HepG2 (cell line): Measurements from ENCODE around the gene KCNJ1. TPM values are rescaled to one million over a fixed set of nuclear protein-coding genes. Genes with fewer than 3 reads are reported as not detected.

Experiments
- ATAC-seq: fragments of 200-7000 bp; cut with Tn5 transposase; 3 replicates; pipeline ENCODE4 v1.9.1; 2020; ENCODE audit warnings: mild to moderate bottlenecking, moderate library complexity
- BruUV-seq: library from RNA; stranded (reverse); fragments of 400-500 nt; replicated peaks from 2 replicates; lab custom pipeline; 2021; lab: Mats Ljungman, UMichigan
- CTCF ChIA-PET: fragments of 300-600 bp; formaldehyde crosslinking; extraction: SDS; loops from one replicate; lab custom pipeline; 2021; ENCODE audit warnings: low total read pairs, inconsistent platforms, low intra/inter-chr PET ratio; lab: Yijun Ruan, JAX
- POLR2A ChIA-PET: fragments of 350-600 bp; sonication (Branson Sonifier 250); formaldehyde crosslinking; loops from one replicate; lab custom pipeline; 2020; ENCODE audit warnings: antibody characterized with exemption, inconsistent platforms; lab: Yijun Ruan, JAX
- DNase-seq: peaks from one replicate; pipeline ENCODE4 v3.0.0-alpha.2; 2015; ENCODE audit warnings: low spot score
- FAIRE-seq: peaks from 3 replicates; lab custom pipeline; 2011; peaks lifted over from hg19 to GRCh38; lab: Jason Lieb, UNC
- H2AFZ ChIP-seq: one replicate; pipeline ENCODE4 v1.6.1; 2011; ENCODE audit warnings: low read length, inconsistent platforms
- H3K27ac ChIP-seq: fragments of 300-600 bp; 3 replicates; pipeline ENCODE4 v1.8.0; 2011; ENCODE audit warnings: mixed run types, mild to moderate bottlenecking, mixed read lengths, low read length, inconsistent platforms; ENCODE audit not compliant: insufficient read depth; ENCODE audit errors: extremely low read length
- H3K27me3 ChIP-seq, 2 experiments: fragments of 200-600 bp in 1 of 2; 2 replicates in 1 of 2; 3 replicates in 1 of 2; pipeline versions ENCODE4 v1.6.0 to v1.8.0; 2011; ENCODE audit warnings: low read length in 2 of 2, mild to moderate bottlenecking in 2 of 2, moderate library complexity in 2 of 2, inconsistent platforms in 1 of 2; ENCODE audit not compliant: insufficient read depth in 2 of 2, control insufficient read depth in 1 of 2
- H3K36me3 ChIP-seq, 2 experiments: fragments of 200-600 bp in 1 of 2; replicated peaks in 1 of 2; 2 replicates in 1 of 2; 3 replicates in 1 of 2; pipeline versions ENCODE4 v1.5.1 to v1.8.0; 2011; ENCODE audit warnings: low read length in 2 of 2, inconsistent platforms in 1 of 2; ENCODE audit not compliant: insufficient read depth in 2 of 2, control insufficient read depth in 1 of 2
- H3K4me1 ChIP-seq: 2 replicates; pipeline ENCODE4 v1.5.1; 2012; ENCODE audit warnings: low read length, inconsistent platforms; ENCODE audit not compliant: insufficient read depth
- H3K4me2 ChIP-seq: 2 replicates; pipeline ENCODE4 v1.6.0; 2011; ENCODE audit warnings: low read depth, low read length, inconsistent platforms
- H3K4me3 ChIP-seq, 3 experiments: fragments of 200-600 bp in 1 of 3; sonication (generic), shearing (Covaris generic) in 1 of 3; replicated peaks in 1 of 3; 2 replicates each; pipeline ENCODE4 v1.5.1; 2011 to 2016; ENCODE audit warnings: low read length in 3 of 3, inconsistent platforms in 2 of 3, low read depth in 2 of 3, mild to moderate bottlenecking in 2 of 3, control low read depth in 1 of 3, mixed read lengths in 1 of 3; ENCODE audit not compliant: insufficient read depth in 1 of 3
- H3K79me2 ChIP-seq: one replicate; pipeline ENCODE4 v1.6.1; 2011; ENCODE audit warnings: low read length, inconsistent platforms; ENCODE audit not compliant: insufficient read depth
- H3K9ac ChIP-seq: 2 replicates; pipeline ENCODE4 v1.6.0; 2011; ENCODE audit warnings: mild to moderate bottlenecking, low read depth, low read length, inconsistent platforms; ENCODE audit not compliant: insufficient read depth
- H3K9me3 ChIP-seq: 2 replicates; pipeline ENCODE4 v1.5.1; 2012; ENCODE audit warnings: mild to moderate bottlenecking, low read length
- H4K20me1 ChIP-seq: 2 replicates; pipeline ENCODE4 v1.6.0; 2011; ENCODE audit warnings: inconsistent platforms, mild to moderate bottlenecking, low read length, moderate library complexity; ENCODE audit not compliant: insufficient read depth
- DPF2 ChIP-seq: sonication (generic); formaldehyde crosslinking; IDR thresholded peaks from 2 replicates; pipeline ENCODE4 v1.4.0; 2020; ENCODE audit warnings: mild to moderate bottlenecking, low read depth, missing genetic modification reagents, borderline replicate concordance
- FOXA3 ChIP-seq: IDR thresholded peaks from 2 replicates; pipeline ENCODE4 v1.6.1; 2016; ENCODE audit warnings: missing genetic modification reagents, missing compliant biosample characterization
- HNRNPL ChIP-seq: fragments of 200-400 bp; formaldehyde crosslinking; IDR thresholded peaks from 2 replicates; pipeline ENCODE4 v1.6.1; 2017; ENCODE audit warnings: mild to moderate bottlenecking, low read depth, low read length
- HOXA7 ChIP-seq: sonication (generic); formaldehyde crosslinking; IDR thresholded peaks from 2 replicates; pipeline ENCODE4 v1.8.1; 2022; ENCODE audit warnings: mild to moderate bottlenecking, missing genetic modification reagents, moderate library complexity
- HOXA9 ChIP-seq: sonication (generic); formaldehyde crosslinking; IDR thresholded peaks from 2 replicates; pipeline ENCODE4 v1.8.1; 2022; ENCODE audit warnings: missing genetic modification reagents, mild to moderate bottlenecking, moderate library complexity, borderline replicate concordance
- JARID2 ChIP-seq: sonication (generic); formaldehyde crosslinking; IDR thresholded peaks from 2 replicates; pipeline ENCODE4 v1.8.1; 2023; ENCODE audit warnings: missing genetic modification reagents, inconsistent platforms; ENCODE audit not compliant: insufficient replicate concordance
- KDM6A ChIP-seq: IDR thresholded peaks from 2 replicates; pipeline ENCODE4 v1.6.1; 2016; ENCODE audit warnings: low read depth
- MXI1 ChIP-seq: IDR thresholded peaks from 3 replicates; pipeline ENCODE4 v1.6.1; 2012; ENCODE audit warnings: low read depth, low read length, inconsistent platforms, borderline replicate concordance
- NFE2L2 ChIP-seq: fragments of 150-350 bp; IDR thresholded peaks from 2 replicates; pipeline ENCODE4 v1.6.1; 2014; ENCODE audit warnings: low read length
- SETDB1 ChIP-seq: sonication (generic); formaldehyde crosslinking; IDR thresholded peaks from 2 replicates; pipeline ENCODE4 v1.5.1; 2020; ENCODE audit warnings: missing genetic modification reagents, mild to moderate bottlenecking, borderline replicate concordance
- SNAPC2 ChIP-seq: sonication (generic); formaldehyde crosslinking; IDR thresholded peaks from 2 replicates; pipeline ENCODE4 v1.8.1; 2022; ENCODE audit warnings: mild to moderate bottlenecking, missing genetic modification reagents
- ZFYVE20 ChIP-seq: sonication (generic); formaldehyde crosslinking; IDR thresholded peaks from 2 replicates; pipeline ENCODE4 v1.8.0; 2023; ENCODE audit warnings: low read depth, mild to moderate bottlenecking, moderate library complexity, missing genetic modification reagents, borderline replicate concordance
- ZNF343 ChIP-seq: sonication (generic); formaldehyde crosslinking; IDR thresholded peaks from 2 replicates; pipeline ENCODE4 v1.4.0; 2020; ENCODE audit warnings: mild to moderate bottlenecking, missing genetic modification reagents
- ZNF354B ChIP-seq: sonication (generic); formaldehyde crosslinking; IDR thresholded peaks from 2 replicates; pipeline ENCODE4 v1.8.0; 2022; ENCODE audit warnings: mild to moderate bottlenecking, missing genetic modification reagents
- ZNF746 ChIP-seq: sonication (generic); formaldehyde crosslinking; IDR thresholded peaks from 2 replicates; pipeline ENCODE4 v1.8.0; 2022; ENCODE audit warnings: mild to moderate bottlenecking, missing genetic modification reagents
- WGBS: methylation state at CpG from one replicate; pipeline ENCODE4 v1.1.6; 2017; ENCODE audit warnings: low lambda C conversion rate; 5-methylcytosine and 5-hydroxymethylcytosine counted together
- in situ Hi-C: cut with HindIII; loops from 2 replicates; pipeline ENCODE4 v1.10.0; 2017; ENCODE audit warnings: low pct_unique_long_range_greater_than_20kb; ENCODE audit not compliant: extremely low pct_ligation_motif_present
- intact Hi-C: fragments of 100-400 bp; cut with micrococcal nuclease; formaldehyde crosslinking; loops from one replicate; pipeline ENCODE4 v1.10.0; 2022; ENCODE audit not compliant: unreplicated experiment
- polyA plus RNA-seq, 8 experiments: library from polyadenylated mRNA; depleted of rRNA in 3 of 8; stranded (reverse) in 7 of 8; unstranded in 1 of 8; fragments of >200 nt; fragmentation: Illumina TruSeq in 4 of 8; extraction: Trizol in 4 of 8; gene quantifications; 2 replicates each; pipeline versions ENCODE4 v1.2.1 to v1.2.3, GENCODE V29; 2011 to 2016; ENCODE audit warnings: low read depth in 4 of 8, missing spikeins in 1 of 8, mixed read lengths in 1 of 8; ENCODE audit not compliant: insufficient read depth in 1 of 8
- total RNA-seq, 5 experiments: library from RNA; depleted of rRNA; stranded (reverse); fragments of >200 nt; fragmentation: Illumina TruSeq; extraction: Trizol; gene quantifications; 2 replicates each; pipeline ENCODE4 v1.2.3, GENCODE V29; 2016; ENCODE audit warnings: low read depth in 1 of 5
- TF ChIP-seq, protein P1 (sequence below): sonication (generic); formaldehyde crosslinking; IDR thresholded peaks from 2 replicates; pipeline ENCODE4 v1.5.0; 2020; ENCODE audit warnings: missing genetic modification reagents, mild to moderate bottlenecking, borderline replicate concordance
- TF ChIP-seq, protein P2 (sequence below): sonication (generic); formaldehyde crosslinking; IDR thresholded peaks from 2 replicates; pipeline ENCODE4 v1.5.1; 2020; ENCODE audit warnings: missing genetic modification reagents, mild to moderate bottlenecking, borderline replicate concordance

KCNJ1 gene
- total and polyA plus RNA-seq, 2 of the 13 experiments (the other 11 are each of a cell fraction or from before 2014, with no cell fraction given): not detected

DNA sequence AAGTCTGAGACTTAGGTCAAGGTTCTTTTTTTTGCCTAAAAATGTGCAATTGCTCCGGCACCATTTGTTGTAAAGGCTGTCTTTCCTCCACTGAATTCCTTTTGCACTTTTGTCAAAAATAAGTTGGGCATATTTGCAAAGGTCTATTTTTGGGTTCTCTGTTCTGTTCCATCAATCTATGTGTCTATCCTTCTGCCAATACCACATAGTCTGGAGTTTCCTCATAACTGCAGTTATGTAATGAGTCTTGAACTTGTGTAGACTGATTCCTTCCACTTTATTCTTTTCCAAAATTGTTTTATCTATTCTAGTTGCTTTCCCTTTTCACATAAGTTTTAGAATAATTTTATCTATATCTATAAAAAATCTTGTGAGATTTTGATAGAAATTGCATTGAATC is 30.7 kb upstream of the KCNJ1 start:
- Histone ChIP-seq H3K27me3 (peaks cover 1 to 20% of the 10 kb centered on the region in 2 experiments; a peak in 3 of 5 replicates), H3K4me1 (peaks cover 15% of the 10 kb centered on the region), H3K4me2 (no peak overlapping the region), H3K9ac (no peak overlapping the region), H3K79me2 (no peaks in the 10 kb centered on the region), H3K27ac (no peak overlapping the region), H3K36me3 (no peaks in the 10 kb centered on the region), H4K20me1 (no peaks in the 10 kb centered on the region), H2AFZ (no peak overlapping the region), H3K4me3 (no peak overlapping the region), H3K9me3 (no peaks in the 10 kb centered on the region)
- no TSS peak for BruUV-seq
- WGBS: 79% methylated on average over 1 of the region's 1 CpG
- TF ChIP-seq, protein P1, sequence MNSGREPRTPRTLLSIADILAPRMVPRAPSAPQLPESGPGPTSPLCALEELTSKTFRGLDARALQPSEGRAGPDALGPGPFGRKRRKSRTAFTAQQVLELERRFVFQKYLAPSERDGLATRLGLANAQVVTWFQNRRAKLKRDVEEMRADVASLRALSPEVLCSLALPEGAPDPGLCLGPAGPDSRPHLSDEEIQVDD: no peak
- TF ChIP-seq JARID2 (CRISPR knock-in tag) (no peak), HNRNPL (no peak), FOXA3 (CRISPR knock-in tag) (no peak)
- intact Hi-C loops (no loop called here), in situ Hi-C loops (loop anchor here (25.0 kb wide), 1 partner anchor 789 kb away; no protein-coding TSS in a partner anchor)
- ATAC-seq (no peak), FAIRE-seq (no peak), DNase-seq (no peak)
- POLR2A ChIA-PET: no interaction called here
- CTCF ChIA-PET: no interaction called here

DNA sequence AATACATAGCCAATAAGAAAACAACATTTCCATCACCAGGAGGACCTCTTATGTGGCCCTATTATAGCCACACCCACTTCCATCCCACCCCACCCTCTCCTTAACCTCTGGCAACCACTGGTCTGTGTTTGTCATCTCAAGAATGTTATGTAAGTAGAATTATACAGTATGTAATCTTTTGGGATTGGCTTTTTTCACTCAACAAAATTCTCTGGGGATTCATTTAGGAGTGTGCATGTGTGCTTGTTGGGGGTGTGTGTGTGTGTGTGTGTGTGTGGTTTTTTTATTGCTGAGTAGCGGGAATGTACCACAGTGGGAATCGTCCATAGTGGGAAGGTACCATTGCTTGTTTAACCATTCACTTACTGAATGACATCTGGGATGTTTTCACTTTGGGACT is 29.3 kb upstream of the KCNJ1 start:
- Histone ChIP-seq H3K9ac (no peak overlapping the region), H3K27ac (no peak overlapping the region), H3K4me3 (no peak overlapping the region), H3K79me2 (no peaks in the 10 kb centered on the region), H3K4me2 (no peak overlapping the region), H2AFZ (no peak overlapping the region), H3K4me1 (peaks cover 15% of the 10 kb centered on the region)
- in situ Hi-C loops: loop anchor here (25.0 kb wide), 1 partner anchor 791 kb away; no protein-coding TSS in a partner anchor
- FAIRE-seq (no peak), DNase-seq (no peak)
- WGBS: 8% methylated on average over 2 of the region's 2 CpGs
- TF ChIP-seq ZNF354B (CRISPR knock-in tag): no peak
- TF ChIP-seq, protein P2, sequence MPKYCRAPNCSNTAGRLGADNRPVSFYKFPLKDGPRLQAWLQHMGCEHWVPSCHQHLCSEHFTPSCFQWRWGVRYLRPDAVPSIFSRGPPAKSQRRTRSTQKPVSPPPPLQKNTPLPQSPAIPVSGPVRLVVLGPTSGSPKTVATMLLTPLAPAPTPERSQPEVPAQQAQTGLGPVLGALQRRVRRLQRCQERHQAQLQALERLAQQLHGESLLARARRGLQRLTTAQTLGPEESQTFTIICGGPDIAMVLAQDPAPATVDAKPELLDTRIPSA (CRISPR knock-in tag): no peak
- TF ChIP-seq KDM6A (CRISPR knock-in tag): no peak
- TF ChIP-seq ZNF343 (CRISPR knock-in tag): no peak
- TF ChIP-seq ZNF746: no peak
- no peak for TF ChIP-seq HOXA7 (CRISPR knock-in tag)
- TF ChIP-seq ZFYVE20 (CRISPR knock-in tag): no peak
- TF ChIP-seq DPF2: no peak
- TF ChIP-seq NFE2L2: no peak
- no peak for TF ChIP-seq SNAPC2 (CRISPR knock-in tag)
- TF ChIP-seq MXI1: no peak
- TF ChIP-seq SETDB1 (CRISPR knock-in tag): no peak
- no peak for TF ChIP-seq HOXA9 (CRISPR knock-in tag)
- TF ChIP-seq, all 625 proteins: peak for 0
- no peaks in the 10 kb centered on the region for H3K9me3 ChIP-seq
- intact Hi-C loops: no loop called here
- ChIA-PET POLR2A (no interaction called here), CTCF (no interaction called here)
- no peaks in the 10 kb centered on the region for H4K20me1 ChIP-seq
- no TSS peak for BruUV-seq
- no peak for ATAC-seq
- H3K36me3 ChIP-seq: no peaks in the 10 kb centered on the region
- peaks cover 1 to 26% of the 10 kb centered on the region in 2 experiments; a peak in 3 of 5 replicates for H3K27me3 ChIP-seq
